Suprapubic skin (tissue), 4 donors: Measurements from ENCODE around the gene CR2. TPM values are rescaled to one million over a fixed set of nuclear protein-coding genes. Genes with fewer than 3 reads are reported as not detected.

Source experiments
- DNase-seq, 2 donors: peaks; one replicate each; pipeline ENCODE4 v3.0.0-alpha.2; 2019; ENCODE audit warnings: low spot score in 2 of 2
- H3K27ac ChIP-seq: fragments of 200-600 bp; sonication (generic); one replicate; pipeline ENCODE4 v1.5.1; 2019
- H3K27me3 ChIP-seq: fragments of 200-600 bp; sonication (generic); one replicate; pipeline ENCODE4 v1.5.1; 2019
- H3K36me3 ChIP-seq: fragments of 200-600 bp; sonication (generic); one replicate; pipeline ENCODE4 v1.5.1; 2019
- H3K4me1 ChIP-seq: fragments of 200-600 bp; sonication (generic); one replicate; pipeline ENCODE4 v1.5.1; 2019
- H3K4me3 ChIP-seq: fragments of 200-600 bp; sonication (generic); one replicate; pipeline ENCODE4 v1.5.1; 2019; ENCODE audit warnings: mild to moderate bottlenecking
- H3K9me3 ChIP-seq: fragments of 200-600 bp; sonication (generic); one replicate; pipeline ENCODE4 v1.5.1; 2019
- EP300 ChIP-seq: sonication (generic); formaldehyde crosslinking; IDR thresholded peaks from one replicate; pipeline ENCODE4 v1.6.1; 2017; ENCODE audit warnings: antibody characterized with exemption
- POLR2A ChIP-seq, 2 donors: fragments of 450-650 bp; IDR thresholded peaks; one replicate each; pipeline ENCODE4 v1.6.1; 2017; ENCODE audit warnings: antibody characterized with exemption in 2 of 2, mild to moderate bottlenecking in 2 of 2, moderate library complexity in 2 of 2
- POLR2AphosphoS5 ChIP-seq, 3 donors: sonication (generic); formaldehyde crosslinking; IDR thresholded peaks; one replicate each; pipeline ENCODE4 v1.6.1; 2017; ENCODE audit warnings: antibody characterized with exemption in 3 of 3
- WGBS: methylation state at CpG from one replicate; pipeline ENCODE4 v1.1.5; 2018; 5-methylcytosine and 5-hydroxymethylcytosine counted together
- total RNA-seq, 4 donors: library from RNA; depleted of rRNA; stranded (reverse); fragments of >200 nt; gene quantifications; one replicate each; pipeline ENCODE4 v1.1.0, GENCODE V29; 2016
- TF ChIP-seq, protein P1 (sequence below), 2 donors: fragments of 200-600 bp in 1 of 2; fragments of 450-650 bp in 1 of 2; sonication (generic) in 1 of 2; IDR thresholded peaks; one replicate each; pipeline ENCODE4 v1.5.1; 2016 to 2019; ENCODE audit warnings: antibody characterized with exemption in 2 of 2, mild to moderate bottlenecking in 1 of 2, moderate library complexity in 1 of 2

Gene CR2
- total RNA-seq, 4 donors from 2014 or later: not detected

- H3K27me3 ChIP-seq: peaks cover 55% of the 10 kb centered on the region
- 12% methylated on average over 35 of the region's 68 CpGs for WGBS
- H3K4me3 ChIP-seq: peak within 1 kb of the TSS; percentile 35
Measured at GRCh38 chr1:207495801-207496792, 42.0 kb downstream of the CR2 start, which contains the start of gene CR1. TSS of gene CR1 (plus strand) at chr1:207496157. CDS start at chr1:207496268, 111 bp downstream.

GRCh38 chr1:207497941-207498340 lies 43.8 kb downstream of the CR2 start:
- WGBS: 63% methylated on average over 5 of the region's 5 CpGs
- Histone ChIP-seq H3K9me3 (no peaks in the 10 kb centered on the region), H3K27ac (no peak overlapping the region), H3K4me1 (peaks cover 11% of the 10 kb centered on the region), H3K4me3 (no peak overlapping the region), H3K27me3 (peaks cover 71% of the 10 kb centered on the region), H3K36me3 (no peaks in the 10 kb centered on the region)
- no peak for DNase-seq
- TF ChIP-seq EP300: no peak
- TF ChIP-seq POLR2AphosphoS5 (IDR thresholded peaks at IDR 0.05): no peak
- TF ChIP-seq POLR2A (IDR thresholded peaks at IDR 0.05): no peak
- TF ChIP-seq, protein P1, sequence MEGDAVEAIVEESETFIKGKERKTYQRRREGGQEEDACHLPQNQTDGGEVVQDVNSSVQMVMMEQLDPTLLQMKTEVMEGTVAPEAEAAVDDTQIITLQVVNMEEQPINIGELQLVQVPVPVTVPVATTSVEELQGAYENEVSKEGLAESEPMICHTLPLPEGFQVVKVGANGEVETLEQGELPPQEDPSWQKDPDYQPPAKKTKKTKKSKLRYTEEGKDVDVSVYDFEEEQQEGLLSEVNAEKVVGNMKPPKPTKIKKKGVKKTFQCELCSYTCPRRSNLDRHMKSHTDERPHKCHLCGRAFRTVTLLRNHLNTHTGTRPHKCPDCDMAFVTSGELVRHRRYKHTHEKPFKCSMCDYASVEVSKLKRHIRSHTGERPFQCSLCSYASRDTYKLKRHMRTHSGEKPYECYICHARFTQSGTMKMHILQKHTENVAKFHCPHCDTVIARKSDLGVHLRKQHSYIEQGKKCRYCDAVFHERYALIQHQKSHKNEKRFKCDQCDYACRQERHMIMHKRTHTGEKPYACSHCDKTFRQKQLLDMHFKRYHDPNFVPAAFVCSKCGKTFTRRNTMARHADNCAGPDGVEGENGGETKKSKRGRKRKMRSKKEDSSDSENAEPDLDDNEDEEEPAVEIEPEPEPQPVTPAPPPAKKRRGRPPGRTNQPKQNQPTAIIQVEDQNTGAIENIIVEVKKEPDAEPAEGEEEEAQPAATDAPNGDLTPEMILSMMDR (IDR thresholded peaks at IDR 0.05): no peak

More at GRCh38 chr1:207495801-207496792, 42.0 kb downstream of the CR2 start, which contains the start of gene CR1:
- Histone ChIP-seq H3K9me3 (no peaks in the 10 kb centered on the region), H3K27ac (no peak within 1 kb of the TSS), H3K4me1 (peaks cover 11% of the 10 kb centered on the region), H3K36me3 (no peaks in the 10 kb centered on the region)
- DNase-seq: peak in 1 of 2 donors; percentile 62
- TF ChIP-seq POLR2AphosphoS5 (IDR thresholded peaks at IDR 0.05) (no peak), EP300 (no peak), POLR2A (IDR thresholded peaks at IDR 0.05) (no peak)
- TF ChIP-seq, protein P1 (IDR thresholded peaks at IDR 0.05): no peak

DNA sequence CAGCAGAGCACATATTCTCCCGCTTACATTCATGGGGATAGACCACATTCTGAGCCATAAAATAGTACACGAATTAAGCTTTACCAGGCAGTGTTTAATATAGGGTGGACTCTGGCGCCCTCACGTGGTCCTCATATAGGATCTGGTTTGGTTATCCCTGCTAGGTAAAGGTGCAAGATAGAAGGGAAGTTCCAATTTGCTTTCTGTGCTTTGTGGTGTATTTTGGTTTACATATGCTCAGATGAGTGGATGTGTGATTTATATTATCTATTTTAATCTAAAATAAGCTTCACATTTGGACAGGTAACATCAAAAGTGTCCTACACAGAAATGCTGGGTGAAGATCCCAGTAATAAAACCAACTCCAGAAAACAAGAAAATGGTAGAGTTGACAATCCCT lies 45.4 kb downstream of the CR2 start:
- H3K27ac ChIP-seq: no peak overlapping the region
- H3K4me3 ChIP-seq: no peak overlapping the region
- no peaks in the 10 kb centered on the region for H3K9me3 ChIP-seq
- H3K27me3 ChIP-seq: peaks cover 64% of the 10 kb centered on the region
- WGBS: 2% methylated on average over 4 of the region's 4 CpGs
- TF ChIP-seq POLR2A (IDR thresholded peaks at IDR 0.05) (no peak), POLR2AphosphoS5 (IDR thresholded peaks at IDR 0.05) (no peak), EP300 (no peak)
- TF ChIP-seq, protein P1 (IDR thresholded peaks at IDR 0.05): peak; percentile 32 to 54
- peak in 1 of 2 donors; percentile 71 for DNase-seq
- H3K36me3 ChIP-seq: no peaks in the 10 kb centered on the region
- H3K4me1 ChIP-seq: peaks cover 11% of the 10 kb centered on the region

DNA sequence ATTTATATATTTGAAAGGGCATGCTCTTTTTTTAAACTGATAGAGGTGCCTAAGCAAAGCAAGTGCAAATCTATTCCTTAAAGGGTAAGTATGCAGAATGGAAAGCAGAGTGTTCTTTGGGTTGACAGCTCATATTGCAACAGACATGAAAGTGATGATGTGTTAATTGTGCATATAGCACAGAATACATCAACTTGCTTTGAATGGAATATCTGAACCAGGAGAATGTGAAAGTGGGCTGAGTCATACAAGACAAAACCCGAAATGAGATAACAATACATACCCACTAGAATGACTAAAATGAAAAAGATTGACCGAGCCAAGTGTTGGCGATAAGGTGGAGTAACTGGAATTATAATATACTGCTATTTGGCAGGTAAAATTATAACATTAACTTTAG lies 46.2 kb downstream of the CR2 start:
- Histone ChIP-seq H3K27me3 (peaks cover 65% of the 10 kb centered on the region), H3K4me3 (no peak overlapping the region), H3K9me3 (no peaks in the 10 kb centered on the region), H3K27ac (no peak overlapping the region), H3K36me3 (no peaks in the 10 kb centered on the region), H3K4me1 (peaks cover 11% of the 10 kb centered on the region)
- 71% methylated on average over 3 of the region's 3 CpGs for WGBS
- TF ChIP-seq POLR2A (IDR thresholded peaks at IDR 0.05) (no peak), EP300 (no peak), POLR2AphosphoS5 (IDR thresholded peaks at IDR 0.05) (no peak)
- TF ChIP-seq, protein P1 (IDR thresholded peaks at IDR 0.05): no peak
- no peak for DNase-seq

DNA sequence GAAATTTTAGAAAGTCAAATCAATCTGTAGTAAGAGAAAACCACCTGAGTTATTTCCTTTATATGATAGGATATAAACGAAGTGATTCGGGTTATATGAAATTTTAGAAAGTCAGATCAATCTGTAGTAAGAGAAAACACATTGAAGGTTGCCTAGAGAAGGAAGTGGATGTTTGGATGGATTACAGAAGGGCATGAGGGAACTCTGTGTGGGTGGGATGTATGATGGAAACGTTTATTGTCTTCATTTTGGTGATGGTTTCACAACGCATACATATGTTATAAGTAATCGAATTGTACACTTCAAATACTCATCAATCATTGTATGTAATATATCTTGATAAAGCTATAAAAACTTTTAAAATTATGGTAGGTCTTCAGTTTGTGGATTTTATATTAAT lies 46.9 kb downstream of the CR2 start:
- peaks cover 65% of the 10 kb centered on the region for H3K27me3 ChIP-seq
- no peaks in the 10 kb centered on the region for H3K9me3 ChIP-seq
- 60% methylated on average over 5 of the region's 5 CpGs for WGBS
- H3K36me3 ChIP-seq: no peaks in the 10 kb centered on the region
- DNase-seq: no peak
- TF ChIP-seq POLR2AphosphoS5 (IDR thresholded peaks at IDR 0.05): no peak
- TF ChIP-seq, protein P1 (IDR thresholded peaks at IDR 0.05): no peak
- TF ChIP-seq POLR2A (IDR thresholded peaks at IDR 0.05): no peak
- TF ChIP-seq EP300: no peak
- no peak overlapping the region for H3K4me3 ChIP-seq
- H3K27ac ChIP-seq: no peak overlapping the region
- peaks cover 5% of the 10 kb centered on the region for H3K4me1 ChIP-seq
